Natural killer cell (primary cell): Measurements from ENCODE around the gene RUVBL2. TPM values are rescaled to one million over a fixed set of nuclear protein-coding genes. Genes with fewer than 3 reads are reported as not detected.

Experiments
- ATAC-seq, 3 donors: fragments of 150-1000 bp in 2 of 3; fragments of 200-7000 bp in 1 of 3; cut with Tn5 transposase; 1 replicate in 1 of 3; 2 replicates in 2 of 3; pipeline ENCODE4 v1.10.0; 2021; ENCODE audit warnings: mild to moderate bottlenecking in 2 of 3, moderate library complexity in 2 of 3
- DNase-seq, 2 donors: peaks; one replicate each; pipeline versions ENCODE4 v3.0.0 to v3.0.0-alpha.2; 2013 to 2021; ENCODE audit warnings: mixed read lengths in 1 of 2
- H3K27ac ChIP-seq: one replicate; pipeline ENCODE4 v1.5.1; 2013; ENCODE audit warnings: mild to moderate bottlenecking, low read length
- H3K27me3 ChIP-seq: one replicate; pipeline ENCODE4 v1.6.1; 2013; ENCODE audit warnings: low read length; ENCODE audit not compliant: control insufficient read depth, insufficient read depth
- H3K36me3 ChIP-seq: one replicate; pipeline ENCODE4 v1.6.1; 2013; ENCODE audit warnings: low read length; ENCODE audit not compliant: control insufficient read depth, insufficient read depth
- H3K4me1 ChIP-seq: one replicate; pipeline ENCODE4 v1.6.1; 2013; ENCODE audit warnings: low read length; ENCODE audit not compliant: control insufficient read depth, insufficient read depth
- H3K4me3 ChIP-seq: one replicate; pipeline ENCODE4 v1.5.1; 2013; ENCODE audit warnings: low read length
- H3K9me3 ChIP-seq: one replicate; pipeline ENCODE4 v1.6.1; 2013; ENCODE audit warnings: low read length; ENCODE audit not compliant: control insufficient read depth, insufficient read depth
- H3K27ac Mint-ChIP-seq, 2 donors: one replicate each; pipeline ENCODE4 v1.8.0; 2022; ENCODE audit warnings: mild to moderate bottlenecking in 2 of 2, mixed read lengths in 2 of 2, moderate library complexity in 1 of 2
- H3K27me3 Mint-ChIP-seq, 2 donors: one replicate each; pipeline ENCODE4 v1.8.0; 2022; ENCODE audit warnings: low read depth in 2 of 2, mixed read lengths in 2 of 2
- H3K36me3 Mint-ChIP-seq: one replicate; pipeline ENCODE4 v1.8.0; 2022; ENCODE audit warnings: mixed read lengths
- H3K4me1 Mint-ChIP-seq, 2 donors: one replicate each; pipeline ENCODE4 v1.8.0; 2022; ENCODE audit warnings: mixed read lengths in 2 of 2
- H3K4me3 Mint-ChIP-seq: one replicate; pipeline ENCODE4 v1.8.0; 2022; ENCODE audit warnings: mild to moderate bottlenecking, moderate library complexity, mixed read lengths
- H3K9me3 Mint-ChIP-seq, 2 donors: one replicate each; pipeline ENCODE4 v1.8.0; 2022; ENCODE audit warnings: mixed read lengths in 2 of 2
- CTCF ChIP-seq: fragments of 200-600 bp; IDR thresholded peaks from one replicate; pipeline ENCODE4 v1.8.0; 2022; ENCODE audit warnings: antibody characterized with exemption
- WGBS: methylation state at CpG from one replicate; pipeline ENCODE4 v1.1.7; 2013; ENCODE audit warnings: missing lambda C conversion rate; ENCODE audit not compliant: insufficient coverage; 5-methylcytosine and 5-hydroxymethylcytosine counted together
- intact Hi-C: fragments of 100-400 bp; cut with micrococcal nuclease; formaldehyde crosslinking; loops from one replicate; pipeline ENCODE4 v1.14.2; 2022
- total RNA-seq, 4 donors: library from RNA; stranded (reverse); fragments of 120-200 nt in 1 of 4; gene quantifications; one replicate each; pipeline versions ENCODE4 v1.2.3 to v1.2.4, GENCODE V29; 2013 to 2022

Gene RUVBL2
- total RNA-seq, 3 donors from 2014 or later (not counting 1 experiment from before 2014, with no cell fraction given) = 23.6 to 28.3 (median 26.5) TPM

- Histone ChIP-seq H3K27me3 (no peaks in the 10 kb centered on the region), H3K9me3 (no peaks in the 10 kb centered on the region), H3K4me1 (no peaks in the 10 kb centered on the region), H3K4me3 (no peak overlapping the region), H3K36me3 (peaks cover 30% of the 10 kb centered on the region), H3K27ac (no peak overlapping the region)
- Mint-ChIP-seq H3K27me3 (no peaks in the 10 kb centered on the region), H3K4me1 (no peaks in the 10 kb centered on the region), H3K27ac (no peak overlapping the region), H3K4me3 (no peak overlapping the region), H3K9me3 (no peaks in the 10 kb centered on the region), H3K36me3 (no peaks in the 10 kb centered on the region)
- ATAC-seq (no peak), DNase-seq (no peak)
- WGBS = 96% methylated on average over 15 of the region's 15 CpGs
- no peak for TF ChIP-seq CTCF
- intact Hi-C loops = no loop called here
Observed at GRCh38 chr19:49004133-49004532, 10.4 kb downstream of the RUVBL2 start.

GRCh38 chr19:49004964-49005614 is 11.4 kb downstream of the RUVBL2 start:
- Mint-ChIP-seq H3K4me3 (no peak overlapping the region), H3K27ac (no peak overlapping the region), H3K9me3 (no peaks in the 10 kb centered on the region), H3K36me3 (no peaks in the 10 kb centered on the region), H3K4me1 (no peaks in the 10 kb centered on the region), H3K27me3 (no peaks in the 10 kb centered on the region)
- no peak for TF ChIP-seq CTCF
- Histone ChIP-seq H3K4me3 (no peak overlapping the region), H3K9me3 (no peaks in the 10 kb centered on the region), H3K4me1 (no peaks in the 10 kb centered on the region), H3K27me3 (no peaks in the 10 kb centered on the region), H3K27ac (no peak overlapping the region), H3K36me3 (peaks cover 39% of the 10 kb centered on the region)
- WGBS = 96% methylated on average over 7 of the region's 7 CpGs
- no peak for ATAC-seq
- intact Hi-C loops = no loop called here
- DNase-seq = no peak

- Mint-ChIP-seq H3K27ac (no peak overlapping the region), H3K9me3 (no peaks in the 10 kb centered on the region), H3K4me1 (no peaks in the 10 kb centered on the region), H3K27me3 (no peaks in the 10 kb centered on the region), H3K36me3 (no peaks in the 10 kb centered on the region), H3K4me3 (no peak overlapping the region)
- ATAC-seq (no peak), DNase-seq (no peak)
- TF ChIP-seq CTCF = no peak
- Histone ChIP-seq H3K9me3 (no peaks in the 10 kb centered on the region), H3K4me1 (no peaks in the 10 kb centered on the region), H3K36me3 (peaks cover 55% of the 10 kb centered on the region), H3K27me3 (no peaks in the 10 kb centered on the region), H3K4me3 (no peak overlapping the region), H3K27ac (no peak overlapping the region)
- intact Hi-C loops = no loop called here
- WGBS = 98% methylated on average over 22 of the region's 22 CpGs
Observed at GRCh38 chr19:49006905-49007304, 13.2 kb downstream of the RUVBL2 start.

- Mint-ChIP-seq H3K4me3 (no peak overlapping the region), H3K27ac (no peak overlapping the region), H3K4me1 (no peaks in the 10 kb centered on the region), H3K27me3 (no peaks in the 10 kb centered on the region), H3K9me3 (no peaks in the 10 kb centered on the region), H3K36me3 (no peaks in the 10 kb centered on the region)
- TF ChIP-seq CTCF = no peak
- H3K4me1 ChIP-seq = no peaks in the 10 kb centered on the region
- WGBS = 95% methylated on average over 18 of the region's 18 CpGs
- H3K4me3 ChIP-seq = no peak overlapping the region
- intact Hi-C loops = no loop called here
- DNase-seq = no peak
- H3K27ac ChIP-seq = no peak overlapping the region
- peaks cover 45% of the 10 kb centered on the region for H3K36me3 ChIP-seq
- H3K9me3 ChIP-seq = no peaks in the 10 kb centered on the region
- ATAC-seq = no peak
- no peaks in the 10 kb centered on the region for H3K27me3 ChIP-seq
Observed at GRCh38 chr19:49009828-49010227, 16.1 kb downstream of the RUVBL2 start.
